GM12873 (cell line): Measurements from ENCODE around the gene PRRX2.

Experiments
- TF ChIP-seq, protein P1 (sequence below): IDR thresholded peaks from 2 replicates; pipeline ENCODE4 v1.5.1; 2012; ENCODE audit warnings: low read depth, mild to moderate bottlenecking, moderate library complexity, low read length, control low read depth; ENCODE audit not compliant: insufficient read depth; ENCODE audit errors: missing control alignments

Gene PRRX2

GRCh38 chr9:129761293-129761900 lies 96.0 kb downstream of the PRRX2 start:
- TF ChIP-seq, protein P1, sequence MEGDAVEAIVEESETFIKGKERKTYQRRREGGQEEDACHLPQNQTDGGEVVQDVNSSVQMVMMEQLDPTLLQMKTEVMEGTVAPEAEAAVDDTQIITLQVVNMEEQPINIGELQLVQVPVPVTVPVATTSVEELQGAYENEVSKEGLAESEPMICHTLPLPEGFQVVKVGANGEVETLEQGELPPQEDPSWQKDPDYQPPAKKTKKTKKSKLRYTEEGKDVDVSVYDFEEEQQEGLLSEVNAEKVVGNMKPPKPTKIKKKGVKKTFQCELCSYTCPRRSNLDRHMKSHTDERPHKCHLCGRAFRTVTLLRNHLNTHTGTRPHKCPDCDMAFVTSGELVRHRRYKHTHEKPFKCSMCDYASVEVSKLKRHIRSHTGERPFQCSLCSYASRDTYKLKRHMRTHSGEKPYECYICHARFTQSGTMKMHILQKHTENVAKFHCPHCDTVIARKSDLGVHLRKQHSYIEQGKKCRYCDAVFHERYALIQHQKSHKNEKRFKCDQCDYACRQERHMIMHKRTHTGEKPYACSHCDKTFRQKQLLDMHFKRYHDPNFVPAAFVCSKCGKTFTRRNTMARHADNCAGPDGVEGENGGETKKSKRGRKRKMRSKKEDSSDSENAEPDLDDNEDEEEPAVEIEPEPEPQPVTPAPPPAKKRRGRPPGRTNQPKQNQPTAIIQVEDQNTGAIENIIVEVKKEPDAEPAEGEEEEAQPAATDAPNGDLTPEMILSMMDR = no peak

GRCh38 chr9:129761901-129762369 lies 96.5 kb downstream of the PRRX2 start:
- TF ChIP-seq, protein P1 = no peak

DNA sequence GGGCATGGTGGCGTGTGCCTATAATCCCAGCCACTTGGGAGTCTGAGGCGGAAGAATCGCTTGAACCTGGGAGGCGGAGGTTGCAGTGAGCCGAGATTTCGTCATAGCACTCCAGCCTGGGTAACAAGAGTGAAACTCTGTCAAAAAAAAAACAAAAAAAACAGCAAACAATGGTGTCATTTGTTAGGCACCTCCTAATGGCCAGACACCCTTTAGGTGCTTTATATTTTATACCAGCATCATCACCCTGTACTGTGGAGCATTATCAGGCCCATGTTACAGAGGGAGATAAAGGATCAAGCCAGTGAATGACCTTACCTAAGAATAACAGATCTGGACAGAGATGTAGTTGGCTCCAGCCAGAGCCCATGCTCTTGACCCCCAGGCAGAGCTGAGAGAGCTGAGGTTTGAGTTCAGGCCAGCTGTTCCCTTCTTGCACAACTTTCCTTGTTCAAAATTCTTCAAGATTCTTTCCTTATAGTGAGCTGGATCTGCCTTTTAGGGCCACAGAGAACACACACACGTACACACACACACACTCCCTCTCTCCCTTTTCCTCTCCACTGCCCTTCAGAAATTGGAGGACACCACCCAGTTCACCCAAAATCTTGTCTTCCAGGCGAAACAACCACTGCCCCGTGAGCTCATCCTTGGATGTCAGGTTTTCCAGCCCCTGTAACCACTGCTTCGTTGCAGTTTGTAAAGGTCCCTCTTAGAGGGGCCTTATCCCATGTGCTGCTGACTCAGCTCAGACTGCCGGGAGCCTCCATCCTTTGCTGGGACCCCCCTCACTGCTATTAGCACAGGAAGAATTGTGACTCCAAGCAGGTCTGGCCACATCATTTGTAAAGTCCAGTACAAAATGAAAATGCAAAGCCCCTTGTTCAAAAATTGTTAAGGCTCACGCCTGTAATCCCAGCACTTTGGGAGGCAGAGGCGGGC lies 97.8 kb downstream of the PRRX2 start:
- TF ChIP-seq, protein P1 = no peak

DNA sequence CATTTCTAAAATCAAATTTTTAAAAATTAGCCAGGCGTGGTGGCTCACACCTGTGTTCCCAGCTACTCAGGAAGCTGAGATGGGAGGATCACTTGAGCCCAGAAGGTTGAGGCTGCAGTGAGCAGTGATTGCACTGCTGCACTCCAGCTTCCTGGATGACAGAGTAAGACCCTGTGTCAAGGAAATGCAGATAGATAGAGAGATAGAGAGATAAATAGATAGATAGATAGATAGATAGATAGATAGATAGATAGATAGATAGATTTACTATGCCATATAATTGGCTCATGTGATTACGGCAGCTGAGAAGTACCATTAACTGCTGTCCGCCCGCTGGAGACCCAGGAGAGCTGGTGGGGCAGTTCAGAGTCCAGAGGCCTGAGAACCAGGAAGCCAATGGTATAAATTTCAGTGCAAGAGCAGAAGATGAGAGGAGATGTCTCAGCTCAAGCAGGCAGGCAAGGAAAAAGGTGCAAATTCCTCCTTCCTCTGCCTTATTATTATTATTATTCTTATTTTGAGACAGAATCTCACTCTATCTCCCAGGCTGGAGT lies 100.4 kb downstream of the PRRX2 start:
- TF ChIP-seq, protein P1 = no peak

DNA sequence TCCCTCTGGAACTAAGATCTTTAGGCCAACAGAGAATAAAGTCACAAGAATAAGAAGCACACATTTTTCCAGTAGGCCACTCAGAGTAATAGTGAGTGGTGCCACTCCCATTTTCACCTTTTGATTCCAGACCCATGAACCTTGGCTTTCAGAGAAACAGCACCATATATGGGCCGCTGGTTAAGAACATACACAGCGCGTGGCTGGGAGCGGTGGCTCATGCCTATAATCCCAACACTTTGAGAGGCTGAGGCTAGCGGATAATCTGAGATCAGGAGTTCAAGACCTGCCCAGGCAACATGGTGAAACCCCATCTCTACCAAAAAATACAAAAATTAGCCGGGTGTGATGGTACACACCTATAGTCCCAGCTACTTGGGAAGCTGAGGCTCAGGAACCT lies 103.0 kb downstream of the PRRX2 start:
- TF ChIP-seq, protein P1 = no peak

DNA sequence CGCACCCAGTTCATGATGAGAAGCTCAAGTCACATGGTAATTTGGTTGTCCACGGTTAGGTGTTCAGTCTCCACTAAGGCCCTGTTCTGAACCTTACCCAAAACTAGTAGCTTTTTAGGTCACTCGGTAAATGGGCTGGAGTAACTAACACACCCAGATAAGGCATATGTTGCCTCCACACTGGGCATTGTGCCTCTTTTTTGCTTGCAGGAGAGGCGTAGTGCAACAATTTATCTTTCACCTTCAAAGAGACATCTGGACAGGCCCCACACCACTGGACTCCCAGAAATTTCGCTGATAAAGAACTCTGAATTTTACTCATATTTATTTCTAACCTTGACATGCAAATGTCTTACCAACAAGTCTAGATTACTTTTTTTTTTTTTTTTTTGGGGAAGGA lies 104.2 kb downstream of the PRRX2 start:
- TF ChIP-seq, protein P1 = no peak

DNA sequence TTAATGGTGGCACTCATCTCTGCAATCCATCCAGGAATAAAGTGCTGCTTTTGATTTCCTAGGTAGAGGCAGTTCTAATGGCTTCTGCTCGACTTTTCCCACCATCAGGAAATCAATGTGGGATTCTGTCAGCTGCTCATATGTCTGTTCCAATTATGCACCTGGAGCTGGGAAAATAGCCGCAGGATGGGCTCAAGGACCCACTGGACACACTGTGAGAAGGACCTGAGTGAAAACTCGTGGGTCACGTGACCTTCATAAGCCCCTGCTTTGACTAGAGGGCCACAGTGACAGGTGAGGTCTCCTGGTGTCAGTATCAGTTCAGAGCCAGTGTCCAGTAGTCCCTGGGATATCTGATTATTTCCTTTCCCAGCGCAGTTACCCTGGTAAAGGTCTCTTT lies 105.3 kb downstream of the PRRX2 start:
- TF ChIP-seq, protein P1 = no peak
